PC-3 (cell line): ENCODE data around the gene RAX2.

Experiments used
- EZH2 ChIP-seq: fragments of 300-600 bp; sonication (generic); IDR thresholded peaks from one replicate; pipeline ENCODE4 v1.6.1; 2017; ENCODE audit warnings: antibody characterized with exemption, mild to moderate bottlenecking, low read length; ENCODE audit not compliant: unreplicated experiment
- TF ChIP-seq, protein P1 (sequence below): fragments of 300-600 bp; sonication (generic); conservative IDR thresholded peaks from 2 replicates; pipeline ENCODE4 v1.5.1; 2017; ENCODE audit warnings: antibody characterized with exemption, low read depth, mild to moderate bottlenecking, low read length

DNA sequence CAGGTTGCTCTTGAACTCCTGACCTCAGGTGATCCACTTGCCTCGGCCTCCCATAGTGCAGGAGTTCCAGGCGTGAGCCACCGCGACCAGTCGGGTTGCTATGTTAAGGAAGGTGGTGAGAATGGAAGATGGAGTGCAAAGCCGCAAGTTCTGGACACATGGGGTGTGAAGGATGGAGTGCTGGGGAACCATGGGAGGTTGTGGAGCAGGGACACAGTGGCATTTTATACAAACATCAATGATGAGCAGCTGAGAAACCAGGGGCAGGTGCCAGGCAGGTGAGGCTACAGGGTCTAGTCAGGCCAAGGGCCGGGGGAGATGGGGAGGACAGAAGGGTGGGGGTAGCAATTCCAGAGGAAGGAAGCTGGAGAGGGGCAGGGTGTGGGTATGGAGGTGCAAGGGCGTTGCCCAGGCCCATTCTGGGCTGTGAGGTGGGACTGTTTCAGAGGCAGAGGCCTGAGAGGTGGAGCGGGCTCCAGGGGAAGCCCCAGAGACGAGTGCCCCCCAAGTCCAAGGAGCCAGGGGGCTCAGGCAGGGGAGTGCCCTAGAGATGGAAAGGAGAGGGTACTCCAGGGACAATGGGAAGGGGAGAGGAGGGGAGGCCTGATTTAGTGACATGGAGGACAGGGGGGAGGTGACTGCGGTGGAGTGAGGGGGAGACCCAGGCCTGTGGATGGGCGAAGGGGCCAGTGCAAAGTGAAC lies 1.9 kb upstream of the RAX2 start:
- TF ChIP-seq, protein P1, sequence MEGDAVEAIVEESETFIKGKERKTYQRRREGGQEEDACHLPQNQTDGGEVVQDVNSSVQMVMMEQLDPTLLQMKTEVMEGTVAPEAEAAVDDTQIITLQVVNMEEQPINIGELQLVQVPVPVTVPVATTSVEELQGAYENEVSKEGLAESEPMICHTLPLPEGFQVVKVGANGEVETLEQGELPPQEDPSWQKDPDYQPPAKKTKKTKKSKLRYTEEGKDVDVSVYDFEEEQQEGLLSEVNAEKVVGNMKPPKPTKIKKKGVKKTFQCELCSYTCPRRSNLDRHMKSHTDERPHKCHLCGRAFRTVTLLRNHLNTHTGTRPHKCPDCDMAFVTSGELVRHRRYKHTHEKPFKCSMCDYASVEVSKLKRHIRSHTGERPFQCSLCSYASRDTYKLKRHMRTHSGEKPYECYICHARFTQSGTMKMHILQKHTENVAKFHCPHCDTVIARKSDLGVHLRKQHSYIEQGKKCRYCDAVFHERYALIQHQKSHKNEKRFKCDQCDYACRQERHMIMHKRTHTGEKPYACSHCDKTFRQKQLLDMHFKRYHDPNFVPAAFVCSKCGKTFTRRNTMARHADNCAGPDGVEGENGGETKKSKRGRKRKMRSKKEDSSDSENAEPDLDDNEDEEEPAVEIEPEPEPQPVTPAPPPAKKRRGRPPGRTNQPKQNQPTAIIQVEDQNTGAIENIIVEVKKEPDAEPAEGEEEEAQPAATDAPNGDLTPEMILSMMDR: no peak
- TF ChIP-seq EZH2: no peak
